HEK293T (cell line): Measurements from ENCODE around the gene TBX10.

Experiments used
- CTCF ChIA-PET: fragments of 350-600 bp; formaldehyde crosslinking; extraction: SDS; loops from one replicate; lab custom pipeline; 2021; ENCODE audit warnings: antibody characterized with exemption, inconsistent platforms; lab: Yijun Ruan, JAX
- POLR2A ChIA-PET: fragments of 350-600 bp; formaldehyde crosslinking; extraction: SDS; loops from one replicate; lab custom pipeline; 2020; ENCODE audit warnings: antibody characterized with exemption, inconsistent platforms; lab: Yijun Ruan, JAX
- DNase-seq: peaks from one replicate; pipeline ENCODE4 v3.0.0; 2012; ENCODE audit warnings: mixed read lengths; ENCODE audit errors: extremely low spot score
- ARNT ChIP-seq: fragments of 450-650 bp; IDR thresholded peaks from 2 replicates; pipeline ENCODE4 v1.6.1; 2017; ENCODE audit warnings: mild to moderate bottlenecking
- BHLHE40 ChIP-seq: fragments of 450-650 bp; IDR thresholded peaks from 2 replicates; pipeline ENCODE4 v1.6.1; 2016; ENCODE audit warnings: mild to moderate bottlenecking, moderate library complexity, borderline replicate concordance
- CTBP1 ChIP-seq: fragments of 450-650 bp; IDR thresholded peaks from 2 replicates; pipeline ENCODE4 v1.6.1; 2016; ENCODE audit warnings: borderline replicate concordance
- ELF4 ChIP-seq: fragments of 450-650 bp; IDR thresholded peaks from 2 replicates; pipeline ENCODE4 v1.6.1; 2017; ENCODE audit warnings: antibody characterized with exemption
- FOXA1 ChIP-seq: fragments of 450-650 bp; IDR thresholded peaks from 2 replicates; pipeline ENCODE4 v1.6.1; 2016; ENCODE audit warnings: mild to moderate bottlenecking
- FOXK2 ChIP-seq: fragments of 450-650 bp; IDR thresholded peaks from 2 replicates; pipeline ENCODE4 v1.6.1; 2016; ENCODE audit warnings: mild to moderate bottlenecking
- FOXM1 ChIP-seq: fragments of 450-650 bp; IDR thresholded peaks from 2 replicates; pipeline ENCODE4 v1.6.1; 2017; ENCODE audit warnings: mild to moderate bottlenecking, borderline replicate concordance
- HDGF ChIP-seq: fragments of 450-650 bp; IDR thresholded peaks from 2 replicates; pipeline ENCODE4 v1.6.1; 2017; ENCODE audit warnings: antibody characterized with exemption, borderline replicate concordance
- L3MBTL2 ChIP-seq: fragments of 450-650 bp; conservative IDR thresholded peaks from 2 replicates; pipeline ENCODE4 v1.6.1; 2016; ENCODE audit warnings: mild to moderate bottlenecking
- LEF1 ChIP-seq: fragments of 450-650 bp; IDR thresholded peaks from 2 replicates; pipeline ENCODE4 v1.6.1; 2017; ENCODE audit warnings: mild to moderate bottlenecking, borderline replicate concordance
- NFRKB ChIP-seq: fragments of 450-650 bp; IDR thresholded peaks from 2 replicates; pipeline ENCODE4 v1.6.1; 2016; ENCODE audit warnings: mild to moderate bottlenecking, moderate library complexity
- SP1 ChIP-seq: fragments of 450-650 bp; IDR thresholded peaks from 2 replicates; pipeline ENCODE4 v1.6.1; 2017
- SUZ12 ChIP-seq: fragments of 450-650 bp; IDR thresholded peaks from 2 replicates; pipeline ENCODE4 v1.6.1; 2016; ENCODE audit warnings: mild to moderate bottlenecking
- TARDBP ChIP-seq: fragments of 450-650 bp; IDR thresholded peaks from 2 replicates; pipeline ENCODE4 v1.6.1; 2016
- ZNF384 ChIP-seq: fragments of 450-650 bp; IDR thresholded peaks from 2 replicates; pipeline ENCODE4 v1.6.1; 2016
- TF ChIP-seq, protein P1 (sequence below): fragments of 450-650 bp; IDR thresholded peaks from 2 replicates; pipeline ENCODE4 v1.6.1; 2016

The TBX10 gene

DNA sequence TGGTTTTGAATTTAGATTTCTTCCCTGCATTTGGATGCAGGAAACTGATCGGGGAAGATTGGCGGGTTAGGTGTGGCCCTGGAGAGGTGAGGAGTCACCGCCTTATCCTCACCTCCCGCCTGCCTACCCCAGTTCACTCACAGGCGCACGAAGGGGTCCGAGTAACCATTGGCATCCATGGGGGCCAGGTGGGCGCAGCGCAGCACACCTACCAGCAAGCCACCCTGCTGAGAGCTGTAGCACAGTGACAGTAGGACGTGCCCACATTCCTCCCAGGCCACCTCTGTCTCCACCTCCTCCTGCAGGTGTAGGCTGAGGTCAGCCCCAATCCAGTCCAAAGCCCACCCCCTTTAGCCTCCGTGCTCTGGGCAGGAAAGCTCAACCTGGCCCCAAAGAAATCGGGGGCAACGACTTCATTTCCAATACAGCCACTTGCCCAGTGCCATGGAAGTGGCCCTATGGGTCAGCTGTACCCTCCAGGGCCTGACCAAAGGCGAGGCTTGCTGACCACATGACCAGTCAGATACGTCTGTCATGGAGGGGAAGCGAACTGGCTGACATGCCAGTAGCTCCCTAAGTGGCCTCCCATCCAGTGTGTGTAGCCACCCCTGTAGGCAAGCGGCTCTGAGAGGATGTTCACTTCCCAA, 26.1 kb downstream of the TBX10 start:
- TF ChIP-seq TARDBP (no peak), L3MBTL2 (no peak), FOXM1 (no peak), FOXA1 (no peak), ELF4 (no peak), SP1 (no peak), FOXK2 (no peak), SUZ12 (no peak), HDGF (no peak), CTBP1 (no peak), NFRKB (no peak), ARNT (no peak), LEF1 (no peak), ZNF384 (no peak), BHLHE40 (no peak)
- TF ChIP-seq, protein P1, sequence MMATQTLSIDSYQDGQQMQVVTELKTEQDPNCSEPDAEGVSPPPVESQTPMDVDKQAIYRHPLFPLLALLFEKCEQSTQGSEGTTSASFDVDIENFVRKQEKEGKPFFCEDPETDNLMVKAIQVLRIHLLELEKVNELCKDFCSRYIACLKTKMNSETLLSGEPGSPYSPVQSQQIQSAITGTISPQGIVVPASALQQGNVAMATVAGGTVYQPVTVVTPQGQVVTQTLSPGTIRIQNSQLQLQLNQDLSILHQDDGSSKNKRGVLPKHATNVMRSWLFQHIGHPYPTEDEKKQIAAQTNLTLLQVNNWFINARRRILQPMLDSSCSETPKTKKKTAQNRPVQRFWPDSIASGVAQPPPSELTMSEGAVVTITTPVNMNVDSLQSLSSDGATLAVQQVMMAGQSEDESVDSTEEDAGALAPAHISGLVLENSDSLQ = no peak
- no peak for DNase-seq
- ChIA-PET CTCF (interaction anchor here (0.7 to 2.9 kb wide), 5 partner anchors 8 to 100 kb away, joined by 3 to 15 read pairs (median 4); partner anchors contain the start of gene NUDT8), POLR2A (interaction anchor here (1.5 to 3.0 kb wide), 3 partner anchors 14 to 41 kb away, joined by 3 to 13 read pairs (median 4); partner anchors contain the start of gene GSTP1)

DNA sequence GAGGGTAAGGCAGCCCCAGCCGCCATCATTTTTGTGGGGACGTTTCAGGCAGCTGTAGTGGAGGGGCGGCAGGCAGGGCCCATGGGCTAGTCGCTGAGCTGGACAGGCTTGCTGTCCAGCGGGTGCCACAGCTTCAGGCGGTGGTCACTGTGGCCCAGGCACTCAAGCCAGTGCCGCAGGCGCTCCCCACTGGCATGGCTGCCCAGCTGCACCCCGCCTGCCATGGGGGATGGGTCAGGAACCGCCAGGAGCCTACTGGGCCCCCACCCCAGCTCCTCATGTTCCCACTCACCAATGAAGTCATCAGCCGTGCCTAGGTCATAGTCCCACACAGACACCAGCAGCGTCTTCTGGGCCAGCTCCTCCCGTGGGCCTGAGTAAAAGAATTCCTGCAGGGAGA, 26.8 kb downstream of the TBX10 start:
- DNase-seq = no peak
- TF ChIP-seq CTBP1 = no peak
- TF ChIP-seq SUZ12 = no peak
- TF ChIP-seq TARDBP = no peak
- TF ChIP-seq HDGF = no peak
- TF ChIP-seq ELF4 = no peak
- TF ChIP-seq, protein P1 = no peak
- TF ChIP-seq ZNF384 = no peak
- CTCF ChIA-PET = interaction anchor here (2.9 kb wide), 1 partner anchor 17 kb away, joined by 15 read pairs; the partner anchor contains the start of gene NUDT8
- POLR2A ChIA-PET = interaction anchor here (1.6 to 3.0 kb wide), 2 partner anchors 15 to 30 kb away, joined by 3 to 13 read pairs; partner anchors contain the start of gene GSTP1

DNA sequence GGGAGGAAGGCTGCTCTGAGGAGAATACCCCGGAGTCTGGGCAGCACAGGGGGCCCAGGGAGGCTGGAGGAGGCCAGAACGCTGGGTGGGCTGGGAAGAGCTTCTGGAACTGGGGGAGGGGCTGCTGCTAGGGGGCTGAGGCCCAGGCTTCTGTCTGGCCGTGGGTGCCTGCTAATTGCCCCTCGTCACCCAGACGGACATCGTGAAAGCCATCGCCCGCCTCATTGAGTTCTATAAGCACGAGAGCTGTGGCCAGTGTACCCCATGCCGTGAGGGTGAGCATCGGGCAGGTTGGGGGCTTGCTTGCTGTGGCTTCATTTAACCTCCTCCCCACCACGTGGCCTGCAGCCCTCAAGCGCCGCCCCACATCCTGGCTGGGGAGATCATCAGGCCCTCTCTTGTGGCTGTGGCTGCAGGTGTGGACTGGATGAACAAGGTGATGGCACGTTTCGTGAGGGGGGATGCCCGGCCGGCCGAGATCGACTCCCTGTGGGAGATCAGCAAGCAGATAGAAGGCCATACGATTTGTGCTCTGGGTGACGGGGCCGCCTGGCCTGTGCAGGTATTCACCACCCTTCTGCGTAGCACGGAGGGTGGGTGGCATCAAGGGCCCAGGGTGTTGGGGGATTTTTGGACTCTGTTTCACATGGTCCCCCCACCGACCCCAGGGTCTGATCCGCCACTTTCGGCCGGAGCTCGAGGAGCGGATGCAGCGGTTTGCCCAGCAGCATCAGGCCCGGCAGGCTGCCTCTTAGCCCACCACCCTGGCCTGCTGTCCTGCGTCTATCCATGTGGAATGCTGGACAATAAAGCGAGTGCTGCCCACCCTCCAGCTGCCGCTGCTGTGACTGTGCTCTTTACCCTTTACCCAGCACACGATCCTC, 27.6 kb downstream of the TBX10 start:
- ChIA-PET CTCF (interaction anchor here (2.9 kb wide), 1 partner anchor 18 kb away, joined by 15 read pairs; the partner anchor contains the start of gene NUDT8), POLR2A (interaction anchor here (1.6 to 3.0 kb wide), 2 partner anchors 16 to 29 kb away, joined by 3 to 13 read pairs; partner anchors contain the start of gene GSTP1)

DNA sequence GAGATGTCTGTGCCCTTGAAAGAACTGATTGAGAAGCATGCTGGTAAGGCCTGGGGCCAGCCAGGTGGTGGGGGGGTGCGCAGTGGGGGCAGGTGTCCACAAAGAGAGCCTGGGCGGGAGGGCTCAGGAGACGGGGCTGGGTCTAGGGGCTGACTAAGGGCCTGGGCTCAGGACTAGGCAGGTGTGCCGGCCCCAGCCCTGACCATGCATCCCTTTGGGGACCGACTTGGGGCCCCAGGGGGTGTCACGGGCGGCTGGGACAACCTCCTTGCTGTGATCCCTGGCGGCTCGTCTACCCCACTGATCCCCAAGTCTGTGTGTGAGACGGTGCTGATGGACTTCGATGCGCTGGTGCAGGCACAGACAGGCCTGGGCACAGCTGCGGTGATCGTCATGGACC, 28.4 kb downstream of the TBX10 start:
- TF ChIP-seq HDGF = no peak
- TF ChIP-seq SP1 = no peak
- no peak for TF ChIP-seq LEF1
- no peak for TF ChIP-seq SUZ12
- no peak for TF ChIP-seq FOXK2
- TF ChIP-seq ZNF384 = no peak
- no peak for TF ChIP-seq FOXA1
- TF ChIP-seq BHLHE40 = no peak
- no peak for TF ChIP-seq CTBP1
- TF ChIP-seq L3MBTL2 = no peak
- TF ChIP-seq, protein P1 = no peak
- no peak for TF ChIP-seq NFRKB
- no peak for TF ChIP-seq ELF4
- no peak for TF ChIP-seq ARNT
- TF ChIP-seq TARDBP = no peak
- no peak for TF ChIP-seq FOXM1
- CTCF ChIA-PET = no interaction called here
- POLR2A ChIA-PET = no interaction called here
- no peak for DNase-seq

More for the DNA sequence above, 27.6 kb downstream of the TBX10 start:
- DNase-seq = no peak
- TF ChIP-seq NFRKB (no peak), FOXM1 (no peak), SP1 (no peak), ARNT (no peak), BHLHE40 (no peak), TARDBP (no peak), LEF1 (no peak), SUZ12 (no peak), L3MBTL2 (no peak), FOXA1 (no peak), ELF4 (no peak), FOXK2 (no peak), HDGF (no peak), CTBP1 (no peak), ZNF384 (no peak)
- TF ChIP-seq, protein P1 = no peak
